ENCODE results near the gene ACSL1. TPM values are rescaled to one million over a fixed set of nuclear protein-coding genes. Genes with fewer than 3 reads are reported as not detected.

The ACSL1 gene
- polyA plus RNA-seq, 3 donors, result 229 to 1,419 (median 453) TPM

- no peak overlapping the region for H3K27ac ChIP-seq (ENCODE audit: low read depth, low read length)
- WGBS, 3 donors, result 88 to 93% (median 90%) methylated on average over 7 of the region's 7 CpGs
These were observed 51.6 kb downstream of the ACSL1 start for GRCh38 chr4:184774152-184774551.

DNA sequence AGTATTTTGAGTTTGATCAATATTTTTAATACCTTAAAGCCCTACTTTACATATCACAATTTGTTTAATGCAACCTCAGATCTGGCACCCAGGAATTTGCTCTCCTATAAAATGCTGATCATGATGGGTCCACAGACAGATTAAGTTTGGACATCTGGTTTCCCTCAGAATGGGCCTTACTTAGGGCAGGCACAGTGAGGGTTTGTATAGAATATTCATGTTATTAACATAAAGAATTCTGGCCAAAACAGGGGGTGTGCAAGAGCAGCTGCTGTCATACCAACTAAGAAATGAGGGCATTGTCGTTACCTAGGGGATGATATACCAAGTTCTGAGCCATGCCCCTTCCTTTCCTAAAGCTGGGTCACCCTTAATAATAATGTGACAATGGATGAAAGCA lies 54.4 kb downstream of the ACSL1 start:
- WGBS, 3 donors, result 90 to 96% (median 93%) methylated on average over 1 of the region's 1 CpG
- H3K27ac ChIP-seq (ENCODE audit: low read depth, low read length), result no peak overlapping the region

DNA sequence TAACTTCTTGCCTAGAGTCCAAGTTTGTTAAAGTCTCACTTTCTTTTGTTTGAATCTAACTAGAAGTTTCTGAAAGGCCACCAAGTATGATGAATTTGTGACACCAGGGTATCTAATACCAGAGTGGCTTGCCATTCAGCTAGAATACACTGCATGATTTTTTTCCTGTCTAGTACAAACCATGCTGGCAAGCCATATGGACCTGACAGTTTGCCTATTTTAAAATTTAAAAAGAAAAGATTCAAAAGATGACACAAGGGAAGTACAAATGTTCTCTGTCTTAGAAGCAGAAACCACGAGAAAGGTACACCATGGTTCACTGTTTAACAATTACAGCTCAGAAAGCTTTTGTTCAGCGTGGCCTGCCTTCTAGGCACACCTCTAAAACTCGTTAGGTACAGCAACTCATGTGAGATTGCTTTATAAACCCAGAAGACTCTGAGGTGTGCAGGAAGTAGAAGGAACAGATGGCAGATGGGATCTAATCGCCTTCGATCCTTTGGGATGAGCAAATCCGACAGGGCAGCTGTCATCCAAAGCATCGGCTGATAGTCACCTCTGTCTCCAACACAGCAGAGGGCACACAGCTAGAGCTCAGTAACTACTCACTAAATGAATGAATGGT lies 56.5 kb downstream of the ACSL1 start:
- WGBS, 3 donors, result 91 to 93% (median 92%) methylated on average over 7 of the region's 7 CpGs
- no peak overlapping the region for H3K27ac ChIP-seq (ENCODE audit: low read depth, low read length)

DNA sequence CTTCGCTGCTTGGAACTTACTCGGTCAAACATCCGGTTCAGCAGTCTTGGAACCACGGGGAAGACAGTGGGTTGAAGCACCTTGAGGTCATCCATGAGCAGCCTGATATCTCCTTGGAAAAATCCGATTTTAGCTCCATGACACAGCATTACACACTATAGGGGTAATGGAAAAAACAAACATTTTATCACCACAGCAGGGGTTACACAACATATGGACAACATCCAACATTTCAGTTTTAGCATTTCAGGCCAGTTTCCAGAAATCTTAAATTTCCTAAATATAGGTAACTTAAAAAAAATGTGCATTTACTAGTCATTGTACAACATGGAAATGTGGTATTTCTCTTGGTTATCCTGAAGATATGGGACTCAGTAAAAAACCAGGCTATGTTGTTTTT lies 57.5 kb downstream of the ACSL1 start:
- WGBS, 3 donors, result 87 to 88% (median 87%) methylated on average over 5 of the region's 5 CpGs
- no peak overlapping the region for H3K27ac ChIP-seq (ENCODE audit: low read depth, low read length)

- WGBS, 3 donors, result 96 to 98% (median 96%) methylated on average over 9 of the region's 9 CpGs
- no peak overlapping the region for H3K27ac ChIP-seq (ENCODE audit: low read depth, low read length)
These were observed 59.3 kb downstream of the ACSL1 start for GRCh38 chr4:184766446-184766845.

DNA sequence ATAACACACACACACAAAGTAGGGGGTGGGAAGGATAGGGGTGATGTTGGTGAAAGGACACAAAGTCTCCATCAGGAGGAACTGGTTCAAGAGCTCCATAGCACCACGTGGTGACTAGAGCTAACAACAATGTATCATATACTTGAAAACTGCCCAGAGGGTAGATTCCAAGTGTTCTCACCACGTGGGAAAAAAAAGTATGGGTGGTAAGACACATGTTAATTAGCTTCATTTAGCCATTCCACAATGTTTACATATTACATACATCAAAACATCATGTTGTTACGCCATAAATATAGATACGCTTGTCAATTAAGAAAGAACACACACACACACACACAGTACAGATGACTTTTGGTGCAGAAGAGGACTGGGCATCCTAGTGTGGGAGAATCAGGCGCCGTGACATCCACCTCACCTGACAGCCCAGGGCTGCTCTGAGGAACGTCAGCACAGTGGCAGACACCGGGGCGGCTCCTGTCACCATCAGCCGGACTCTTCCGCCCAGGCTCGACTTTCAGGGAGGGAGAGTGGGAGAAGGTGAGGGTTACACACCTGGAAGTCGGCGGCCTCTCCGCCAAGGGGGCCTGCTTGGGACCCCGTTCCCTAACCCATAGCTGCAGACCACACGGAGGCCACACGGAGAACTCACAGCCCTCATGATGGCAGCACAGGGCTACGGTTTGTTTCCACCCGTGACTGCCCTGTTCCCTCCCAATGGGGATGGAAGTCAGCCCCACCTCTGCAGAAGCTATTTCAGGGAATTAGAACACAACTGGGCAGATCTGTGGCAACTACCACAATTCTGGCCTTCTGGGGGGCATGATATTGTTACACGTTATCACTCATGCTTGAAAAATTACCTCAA lies 60.1 kb downstream of the ACSL1 start:
- H3K27ac ChIP-seq (ENCODE audit: low read depth, low read length), result no peak overlapping the region
- 89 to 91% (median 91%) methylated on average over 21 of the region's 21 CpGs for WGBS, 3 donors

- no peak overlapping the region for H3K27ac ChIP-seq (ENCODE audit: low read depth, low read length)
- 96 to 99% (median 98%) methylated on average over 4 of the region's 4 CpGs for WGBS, 3 donors
These were observed 61.2 kb downstream of the ACSL1 start for GRCh38 chr4:184764601-184765000.

DNA sequence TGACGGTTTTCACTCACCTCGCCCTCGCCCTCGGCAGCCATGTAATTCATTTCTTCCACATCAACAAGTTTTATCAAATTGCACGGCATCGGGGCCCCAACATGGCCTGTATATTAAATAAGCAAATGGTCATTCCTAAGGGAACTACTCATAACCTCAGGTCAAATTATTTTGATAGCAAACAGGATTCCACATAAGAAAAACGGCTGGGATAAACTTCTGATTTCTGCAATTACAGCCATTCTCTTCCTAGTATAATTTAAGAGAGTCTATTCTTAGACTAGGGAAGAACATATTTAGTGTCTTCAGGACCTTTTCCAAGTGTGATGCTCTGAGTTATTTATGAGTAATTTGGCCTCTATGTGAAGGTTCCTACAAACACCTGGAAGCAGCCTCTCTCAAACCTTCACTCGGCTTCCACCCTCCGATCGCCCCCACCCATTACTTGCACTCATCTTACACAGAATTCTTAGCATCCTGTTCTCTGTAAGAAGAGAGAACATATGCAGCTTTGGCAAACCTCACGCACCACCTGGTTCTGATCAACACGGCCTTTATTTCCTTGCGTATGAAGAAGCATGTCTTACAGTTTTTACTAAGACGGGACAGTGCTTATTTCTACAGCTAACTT lies 62.5 kb downstream of the ACSL1 start:
- H3K27ac ChIP-seq (ENCODE audit: low read depth, low read length), result no peak overlapping the region
- 70 to 88% (median 77%) methylated on average over 14 of the region's 14 CpGs for whole genome bisulfite sequencing, 3 donors

- no peak overlapping the region for H3K27ac ChIP-seq (ENCODE audit: low read depth, low read length)
- WGBS, 3 donors, result 70 to 89% (median 78%) methylated on average over 5 of the region's 5 CpGs
These were observed 63.7 kb downstream of the ACSL1 start for GRCh38 chr4:184762100-184762499.

DNA sequence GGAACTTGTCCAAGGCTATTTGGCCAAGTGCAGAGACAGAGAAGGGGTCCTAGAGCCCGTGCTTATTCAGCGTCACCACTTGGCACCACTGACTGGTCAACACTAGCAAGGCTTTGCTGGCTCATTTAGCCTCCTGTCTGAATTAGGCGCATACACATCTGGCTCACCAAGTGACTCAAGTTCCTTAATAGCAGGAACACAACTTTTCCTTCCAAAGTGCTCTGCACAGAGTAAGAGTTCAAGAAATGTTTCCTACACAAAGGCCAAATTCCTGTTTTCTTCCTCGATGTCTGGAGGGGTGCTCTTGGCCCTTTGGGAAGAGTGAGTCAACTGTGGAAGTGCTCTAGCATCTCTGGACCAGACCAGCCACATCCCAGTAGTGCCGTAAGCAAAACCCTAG lies 65.1 kb downstream of the ACSL1 start:
- no peak overlapping the region for H3K27ac ChIP-seq (ENCODE audit: low read depth, low read length)
- 62 to 92% (median 75%) methylated on average over 5 of the region's 5 CpGs for WGBS, 3 donors

DNA sequence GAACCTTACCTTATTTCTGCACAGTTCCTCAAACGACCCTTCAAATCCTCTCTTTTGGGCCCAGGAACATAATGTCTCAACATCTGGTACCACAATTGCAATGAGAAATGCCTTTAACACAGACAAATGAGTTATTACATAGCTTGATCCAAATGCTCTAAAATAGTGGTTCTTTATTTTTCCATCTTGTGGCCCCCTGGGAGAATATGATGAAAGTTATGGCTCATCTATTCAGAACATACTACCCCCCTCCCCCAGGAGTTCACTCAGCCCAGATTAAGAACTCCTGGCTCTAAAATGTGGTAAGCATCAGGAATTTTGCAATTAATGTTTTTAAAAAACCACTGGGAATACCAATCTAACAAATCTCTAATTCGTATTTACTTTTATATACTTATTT lies 68.0 kb downstream of the ACSL1 start:
- no peak overlapping the region for H3K27ac ChIP-seq (ENCODE audit: low read depth, low read length)

GRCh38 chr4:184756399-184756798 lies 69.4 kb downstream of the ACSL1 start:
- WGBS, 3 donors, result 40 to 85% (median 58%) methylated on average over 6 of the region's 6 CpGs
- peak overlapping the region; percentile 25 for H3K27ac ChIP-seq (ENCODE audit: low read depth, low read length)

More for the DNA sequence above, 68.0 kb downstream of the ACSL1 start:
- 29 to 48% (median 46%) methylated on average over 2 of the region's 2 CpGs for WGBS, 3 donors

DNA sequence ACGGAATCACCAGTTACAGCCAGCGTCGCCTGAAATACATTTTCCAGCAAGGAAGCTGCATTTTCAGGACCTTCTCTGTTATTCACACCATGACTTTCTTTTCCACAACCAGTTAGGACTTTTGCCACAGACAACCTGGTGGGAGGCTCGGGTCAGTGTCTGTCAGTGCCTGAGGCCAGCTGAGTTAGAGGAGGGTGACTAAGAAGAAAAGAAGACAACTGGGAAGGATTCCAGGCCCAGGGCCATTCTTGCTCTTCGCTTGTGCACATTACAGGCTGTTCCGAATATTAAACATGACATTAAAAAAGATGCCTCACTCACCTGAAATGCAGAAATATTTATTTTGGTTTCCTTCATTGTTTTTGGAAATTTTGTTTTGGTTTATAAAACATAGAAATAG lies 70.5 kb downstream of the ACSL1 start:
- no peak overlapping the region for H3K27ac ChIP-seq (ENCODE audit: low read depth, low read length)
- WGBS, 3 donors, result 75 to 92% (median 82%) methylated on average over 6 of the region's 6 CpGs

- WGBS, 3 donors, result 80 to 84% (median 82%) methylated on average over 9 of the region's 9 CpGs
- H3K27ac ChIP-seq (ENCODE audit: low read depth, low read length), result no peak overlapping the region
These were observed 73.1 kb downstream of the ACSL1 start for GRCh38 chr4:184752496-184753275.

DNA sequence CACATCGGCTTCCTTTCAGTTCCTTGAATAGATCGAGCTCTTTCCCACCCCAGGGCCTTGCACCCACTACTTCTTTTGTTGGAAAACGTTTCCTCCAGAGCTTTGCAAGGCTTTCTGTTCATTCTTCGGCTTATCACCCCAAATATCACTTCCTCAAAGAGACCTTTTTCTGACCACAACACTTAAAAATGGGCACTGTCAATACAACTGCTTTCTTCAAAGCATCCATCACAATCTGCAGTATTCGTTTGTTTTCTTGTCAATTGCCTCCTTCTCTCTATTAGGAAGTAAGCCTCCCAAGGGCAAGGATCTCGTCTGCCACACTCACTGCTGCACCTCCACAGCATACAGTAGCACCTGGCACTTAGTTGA lies 74.2 kb downstream of the ACSL1 start:
- no peak overlapping the region for H3K27ac ChIP-seq (ENCODE audit: low read depth, low read length)
- WGBS, 3 donors, result 51 to 65% (median 52%) methylated on average over 6 of the region's 6 CpGs

GRCh38 chr4:184750926-184751584 lies 74.7 kb downstream of the ACSL1 start:
- 79 to 92% (median 82%) methylated on average over 8 of the region's 8 CpGs for WGBS, 3 donors
- H3K27ac ChIP-seq (ENCODE audit: low read depth, low read length), result no peak overlapping the region

GRCh38 chr4:184748251-184748652 lies 77.5 kb downstream of the ACSL1 start:
- no peak overlapping the region for H3K27ac ChIP-seq (ENCODE audit: low read depth, low read length)
- WGBS, 3 donors, result 23 to 62% (median 53%) methylated on average over 8 of the region's 8 CpGs
